MM.1S (cell line): Measurements from ENCODE around the gene LSM4.

Experiments
- DNase-seq: peaks from one replicate; pipeline ENCODE4 v3.0.0-alpha.2; 2015
- H2AFZ ChIP-seq: fragments of 300-600 bp; sonication (generic); 2 replicates; pipeline ENCODE4 v1.6.0; 2016; ENCODE audit warnings: antibody characterized with exemption, low read length
- H3F3A ChIP-seq: fragments of 300-600 bp; sonication (generic); 2 replicates; pipeline ENCODE4 v1.6.1; 2016; ENCODE audit warnings: mild to moderate bottlenecking, antibody characterized with exemption, low read length, moderate library complexity, mixed read lengths; ENCODE audit not compliant: insufficient read depth
- H3K27ac ChIP-seq: fragments of 300-600 bp; sonication (generic); 2 replicates; pipeline ENCODE4 v1.5.1; 2016; ENCODE audit warnings: mild to moderate bottlenecking, low read length
- H3K27me3 ChIP-seq: fragments of 300-600 bp; sonication (generic); replicated peaks from 2 replicates; pipeline ENCODE4 v1.6.0; 2016; ENCODE audit warnings: low read length; ENCODE audit not compliant: insufficient read depth
- H3K36me3 ChIP-seq: fragments of 300-600 bp; sonication (generic); replicated peaks from 2 replicates; pipeline ENCODE4 v1.6.1; 2016; ENCODE audit warnings: mild to moderate bottlenecking, low read length, mixed read lengths; ENCODE audit not compliant: insufficient read depth
- H3K4me1 ChIP-seq: fragments of 300-600 bp; sonication (generic); 2 replicates; pipeline ENCODE4 v1.6.1; 2016; ENCODE audit warnings: low read length, mixed read lengths
- H3K4me2 ChIP-seq: fragments of 300-600 bp; sonication (generic); 2 replicates; pipeline ENCODE4 v1.6.0; 2016; ENCODE audit warnings: low read depth, low read length
- H3K4me3 ChIP-seq: fragments of 300-600 bp; sonication (generic); 2 replicates; pipeline ENCODE4 v1.5.1; 2016; ENCODE audit warnings: low read length, mixed read lengths
- H3K79me2 ChIP-seq: fragments of 300-600 bp; sonication (generic); 2 replicates; pipeline ENCODE4 v1.6.1; 2016; ENCODE audit warnings: mixed run types, low read length, mixed read lengths
- H3K9ac ChIP-seq: fragments of 300-600 bp; sonication (generic); 2 replicates; pipeline ENCODE4 v1.6.1; 2016; ENCODE audit warnings: low read length, mixed read lengths
- H3K9me2 ChIP-seq: fragments of 300-600 bp; sonication (generic); replicated peaks from 2 replicates; pipeline ENCODE4 v1.6.1; 2016; ENCODE audit warnings: mild to moderate bottlenecking, low read length, mixed read lengths; ENCODE audit not compliant: insufficient read depth
- H3K9me3 ChIP-seq: fragments of 300-600 bp; sonication (generic); replicated peaks from 2 replicates; pipeline ENCODE4 v1.6.1; 2016; ENCODE audit warnings: mild to moderate bottlenecking, low read length, mixed read lengths; ENCODE audit not compliant: insufficient read depth
- H4K20me1 ChIP-seq: fragments of 300-600 bp; sonication (generic); 2 replicates; pipeline ENCODE4 v1.6.1; 2016; ENCODE audit warnings: mild to moderate bottlenecking, low read length, moderate library complexity, mixed read lengths; ENCODE audit not compliant: insufficient read depth
- CTCF ChIP-seq: fragments of 300-600 bp; sonication (generic); IDR thresholded peaks from 2 replicates; pipeline ENCODE4 v1.5.1; 2016; ENCODE audit warnings: antibody characterized with exemption, low read length, mixed read lengths
- EZH2 ChIP-seq: fragments of 300-600 bp; sonication (generic); optimal IDR thresholded peaks from 2 replicates; pipeline ENCODE3; 2017; ENCODE audit warnings: low read depth, mild to moderate bottlenecking, antibody characterized with exemption, low read length, mixed read lengths
- EZH2phosphoT487 ChIP-seq: fragments of 300-600 bp; sonication (generic); IDR thresholded peaks from 2 replicates; pipeline ENCODE4 v1.6.1; 2018; ENCODE audit warnings: antibody characterized with exemption, low read length

Gene LSM4

GRCh38 chr19:18293642-18294466 lies 29.0 kb downstream of the LSM4 start:
- H3K4me3 ChIP-seq, result no peak overlapping the region
- H3F3A ChIP-seq, result no peaks in the 10 kb centered on the region
- no peak overlapping the region for H3K4me2 ChIP-seq
- H3K27ac ChIP-seq, result no peak overlapping the region
- H2AFZ ChIP-seq, result no peak overlapping the region
- H3K36me3 ChIP-seq, result no peaks in the 10 kb centered on the region
- H3K27me3 ChIP-seq, result peaks cover 51% of the 10 kb centered on the region
- H3K9ac ChIP-seq, result no peak overlapping the region
- H3K9me3 ChIP-seq, result no peaks in the 10 kb centered on the region
- no peak for DNase-seq
- TF ChIP-seq EZH2 (no peak), CTCF (no peak), EZH2phosphoT487 (no peak)
- H3K4me1 ChIP-seq, result peaks cover 18% of the 10 kb centered on the region
- H3K9me2 ChIP-seq, result no peaks in the 10 kb centered on the region
- H3K79me2 ChIP-seq, result no peaks in the 10 kb centered on the region
- H4K20me1 ChIP-seq, result no peaks in the 10 kb centered on the region

- DNase-seq, result no peak
- Histone ChIP-seq H3K27ac (no peak overlapping the region), H3K9me2 (no peaks in the 10 kb centered on the region), H3F3A (no peaks in the 10 kb centered on the region), H3K36me3 (no peaks in the 10 kb centered on the region), H4K20me1 (no peaks in the 10 kb centered on the region), H3K9me3 (no peaks in the 10 kb centered on the region), H3K27me3 (peaks cover 55% of the 10 kb centered on the region), H3K4me3 (peak overlapping the region; percentile 60; the same call in 1 of the 2 replicates), H2AFZ (no peak overlapping the region), H3K79me2 (no peaks in the 10 kb centered on the region), H3K4me2 (peak overlapping the region; percentile 97), H3K4me1 (peaks cover 18% of the 10 kb centered on the region), H3K9ac (no peak overlapping the region; the same call in 1 of the 2 replicates)
- TF ChIP-seq EZH2, result no peak
- no peak for TF ChIP-seq CTCF
- TF ChIP-seq EZH2phosphoT487, result no peak; the same call in 1 of the 2 replicates
These were observed 29.9 kb downstream of the LSM4 start for GRCh38 chr19:18292810-18293641.

- Histone ChIP-seq H3K9ac (peak overlapping the region; percentile 57; the same call in 1 of the 2 replicates), H3K4me3 (peak overlapping the region; percentile 60), H3K9me2 (no peaks in the 10 kb centered on the region), H3F3A (no peaks in the 10 kb centered on the region), H3K79me2 (no peaks in the 10 kb centered on the region), H3K27me3 (peaks cover 57% of the 10 kb centered on the region), H3K36me3 (no peaks in the 10 kb centered on the region), H3K9me3 (no peaks in the 10 kb centered on the region), H3K27ac (no peak overlapping the region), H3K4me1 (peaks cover 18% of the 10 kb centered on the region), H3K4me2 (peak overlapping the region; percentile 97), H4K20me1 (no peaks in the 10 kb centered on the region), H2AFZ (peak overlapping the region; percentile 84)
- TF ChIP-seq EZH2 (no peak), EZH2phosphoT487 (peak; percentile 43; the same call in 1 of the 2 replicates), CTCF (no peak)
- no peak for DNase-seq
These were observed 30.4 kb downstream of the LSM4 start for GRCh38 chr19:18292462-18292809.
